Nephron (organoid): ENCODE results near the gene HIPK2.

Source experiments
- H3K27ac Mint-ChIP-seq, 3 experiments: 2 replicates each; pipeline ENCODE4 v1.8.0; 2020; ENCODE audit warnings: mixed read lengths in 3 of 3, mild to moderate bottlenecking in 2 of 3, moderate library complexity in 1 of 3
- H3K27me3 Mint-ChIP-seq: 2 replicates; pipeline ENCODE4 v1.8.0; 2021; ENCODE audit warnings: low read depth, mild to moderate bottlenecking, moderate library complexity, mixed read lengths
- H3K36me3 Mint-ChIP-seq: 2 replicates; pipeline ENCODE4 v1.8.0; 2020; ENCODE audit warnings: low read depth, mixed read lengths
- H3K4me1 Mint-ChIP-seq: 2 replicates; pipeline ENCODE4 v1.8.0; 2020; ENCODE audit warnings: mixed read lengths
- H3K4me3 Mint-ChIP-seq, 3 experiments: 2 replicates each; pipeline ENCODE4 v1.8.0; 2020; ENCODE audit warnings: mild to moderate bottlenecking in 3 of 3, mixed read lengths in 3 of 3, moderate library complexity in 2 of 3
- H3K9me3 Mint-ChIP-seq: 2 replicates; pipeline ENCODE4 v1.8.0; 2020; ENCODE audit warnings: mixed read lengths
- CTCF ChIP-seq, 3 experiments: fragments of 200-600 bp; sonication (generic); IDR thresholded peaks; one replicate each; pipeline ENCODE4 v1.5.0; 2021; ENCODE audit warnings: antibody characterized with exemption in 3 of 3; ENCODE audit not compliant: unreplicated experiment in 3 of 3

The HIPK2 gene

GRCh38 chr7:139731802-139732470 lies 45.9 kb downstream of the HIPK2 start:
- Mint-ChIP-seq H3K9me3 (no peaks in the 10 kb centered on the region), H3K27ac (peak overlapping the region in 1 of 3 experiments; percentile 24), H3K4me1 (peaks cover 28% of the 10 kb centered on the region), H3K36me3 (peaks cover 62% of the 10 kb centered on the region), H3K27me3 (no peaks in the 10 kb centered on the region), H3K4me3 (no peak overlapping the region)
- TF ChIP-seq CTCF (IDR thresholded peaks at IDR 0.05; ENCODE audit: unreplicated experiment in 3 of 3), result no peak

GRCh38 chr7:139730746-139731612 lies 46.8 kb downstream of the HIPK2 start:
- H3K4me1 Mint-ChIP-seq, result peaks cover 22% of the 10 kb centered on the region
- TF ChIP-seq CTCF (IDR thresholded peaks at IDR 0.05; ENCODE audit: unreplicated experiment in 3 of 3), result no peak
- no peaks in the 10 kb centered on the region for H3K27me3 Mint-ChIP-seq
- H3K9me3 Mint-ChIP-seq, result no peaks in the 10 kb centered on the region
- H3K27ac Mint-ChIP-seq, result peak overlapping the region in 2 of 3 experiments; percentile 11 to 15
- peaks cover 68% of the 10 kb centered on the region for H3K36me3 Mint-ChIP-seq
- no peak overlapping the region for H3K4me3 Mint-ChIP-seq

GRCh38 chr7:139728203-139728602 lies 49.6 kb downstream of the HIPK2 start:
- H3K4me1 Mint-ChIP-seq, result peaks cover 21% of the 10 kb centered on the region
- H3K4me3 Mint-ChIP-seq, result no peak overlapping the region
- H3K27ac Mint-ChIP-seq, result no peak overlapping the region
- H3K27me3 Mint-ChIP-seq, result no peaks in the 10 kb centered on the region
- no peaks in the 10 kb centered on the region for H3K9me3 Mint-ChIP-seq
- peaks cover 56% of the 10 kb centered on the region for H3K36me3 Mint-ChIP-seq
- no peak for TF ChIP-seq CTCF (IDR thresholded peaks at IDR 0.05; ENCODE audit: unreplicated experiment in 3 of 3)

GRCh38 chr7:139727151-139727705 lies 50.6 kb downstream of the HIPK2 start:
- TF ChIP-seq CTCF (IDR thresholded peaks at IDR 0.05; ENCODE audit: unreplicated experiment in 3 of 3), result no peak
- Mint-ChIP-seq H3K27ac (peak overlapping the region in 2 of 3 experiments; percentile 26 to 66), H3K36me3 (peaks cover 51% of the 10 kb centered on the region), H3K9me3 (no peaks in the 10 kb centered on the region), H3K4me3 (no peak overlapping the region), H3K27me3 (no peaks in the 10 kb centered on the region), H3K4me1 (peaks cover 21% of the 10 kb centered on the region)

- H3K36me3 Mint-ChIP-seq, result peaks cover 46% of the 10 kb centered on the region
- no peaks in the 10 kb centered on the region for H3K9me3 Mint-ChIP-seq
- H3K4me1 Mint-ChIP-seq, result peaks cover 16% of the 10 kb centered on the region
- no peaks in the 10 kb centered on the region for H3K27me3 Mint-ChIP-seq
- no peak overlapping the region for H3K4me3 Mint-ChIP-seq
- peak overlapping the region in 1 of 3 experiments; percentile 25 for H3K27ac Mint-ChIP-seq
- no peak for TF ChIP-seq CTCF (IDR thresholded peaks at IDR 0.05; ENCODE audit: unreplicated experiment in 3 of 3)
These were observed 51.3 kb downstream of the HIPK2 start for GRCh38 chr7:139726485-139726869.
